ENCODE data around the gene SLC3A2. TPM values are rescaled to one million over a fixed set of nuclear protein-coding genes. Genes with fewer than 3 reads are reported as not detected.
A peak's percentile ranks its signal among the peaks of the same experiment; 100 is the strongest.

SLC3A2 gene
- total RNA-seq, 1 experiment from 2014 or later: 340 TPM

DNA sequence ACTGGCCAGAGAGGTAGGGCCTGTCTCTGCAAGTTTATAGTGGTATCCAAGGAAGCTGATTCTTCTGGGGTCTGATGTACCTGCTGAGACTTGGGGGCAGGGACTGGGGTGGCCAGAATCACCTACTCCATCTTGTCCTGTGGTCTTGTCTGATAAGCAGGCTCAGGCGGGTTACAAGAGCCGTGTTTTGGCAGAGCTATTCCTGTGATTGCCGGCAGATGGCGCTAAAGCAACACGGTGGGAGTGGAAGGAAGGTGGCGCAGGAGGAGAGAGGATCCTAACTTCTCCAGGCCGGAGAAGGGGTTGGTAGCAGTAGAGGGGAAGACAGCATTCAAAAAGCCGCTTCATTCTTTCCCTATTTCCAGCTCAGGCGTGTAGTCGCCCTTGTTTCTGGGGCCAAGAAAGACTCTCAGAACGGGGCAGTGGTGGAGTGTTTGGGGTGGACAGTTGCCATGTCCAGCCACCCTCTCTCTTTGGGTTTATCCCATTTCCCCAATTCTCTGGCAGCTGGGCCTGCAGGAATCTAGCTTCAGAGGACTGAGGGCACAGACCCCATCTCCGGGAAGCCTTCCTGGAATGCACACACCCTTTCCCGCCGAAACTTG lies 25.3 kb downstream of the SLC3A2 start:
- Histone ChIP-seq H3K36me3 (replicated peaks; ENCODE audit: control insufficient read depth, insufficient read depth, low read length) (no peaks in the 10 kb centered on the region), H3K27me3 (ENCODE audit: control insufficient read depth, insufficient read depth, low read length) (peaks cover 3% of the 10 kb centered on the region; the same call in 1 of the 2 replicates), H3K4me3 (ENCODE audit: insufficient read depth, low read depth, low read length) (no peak overlapping the region)
- DNase-seq: peak; percentile 91

DNA sequence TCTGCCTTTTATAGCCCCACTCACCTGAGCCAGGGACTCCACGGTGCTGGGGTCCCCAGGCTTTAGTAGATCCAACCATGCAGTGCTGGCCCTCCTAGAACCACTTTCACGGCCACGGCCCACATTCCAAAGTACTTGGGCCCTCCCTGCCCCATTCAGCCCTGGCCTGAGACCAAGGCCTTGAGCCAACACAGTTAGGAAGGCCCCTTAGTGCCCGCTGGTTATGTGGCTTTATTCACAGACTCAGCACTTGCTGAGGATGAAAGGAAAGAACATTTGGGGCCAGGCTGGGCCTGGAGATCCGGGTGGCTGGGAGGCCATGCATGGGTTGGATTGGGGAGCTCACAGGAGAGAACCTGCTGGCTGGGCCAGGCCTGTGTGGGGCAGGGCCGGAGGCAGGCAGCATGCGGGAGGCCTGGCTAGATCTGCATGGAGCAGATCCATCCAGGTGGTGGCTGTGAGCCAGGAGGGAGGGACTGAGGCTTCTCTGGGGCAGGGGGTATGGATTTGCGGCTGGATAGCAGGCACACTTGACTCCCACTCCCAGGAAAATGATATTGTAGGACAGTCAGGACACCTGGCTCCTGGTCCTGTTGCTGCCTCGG lies 27.9 kb downstream of the SLC3A2 start:
- no peak overlapping the region for H3K4me3 ChIP-seq (ENCODE audit: insufficient read depth, low read depth, low read length)
- no peaks in the 10 kb centered on the region for H3K36me3 ChIP-seq (replicated peaks; ENCODE audit: control insufficient read depth, insufficient read depth, low read length)
- peaks cover 3% of the 10 kb centered on the region; the same call in 1 of the 2 replicates for H3K27me3 ChIP-seq (ENCODE audit: control insufficient read depth, insufficient read depth, low read length)
- DNase-seq: no peak

DNA sequence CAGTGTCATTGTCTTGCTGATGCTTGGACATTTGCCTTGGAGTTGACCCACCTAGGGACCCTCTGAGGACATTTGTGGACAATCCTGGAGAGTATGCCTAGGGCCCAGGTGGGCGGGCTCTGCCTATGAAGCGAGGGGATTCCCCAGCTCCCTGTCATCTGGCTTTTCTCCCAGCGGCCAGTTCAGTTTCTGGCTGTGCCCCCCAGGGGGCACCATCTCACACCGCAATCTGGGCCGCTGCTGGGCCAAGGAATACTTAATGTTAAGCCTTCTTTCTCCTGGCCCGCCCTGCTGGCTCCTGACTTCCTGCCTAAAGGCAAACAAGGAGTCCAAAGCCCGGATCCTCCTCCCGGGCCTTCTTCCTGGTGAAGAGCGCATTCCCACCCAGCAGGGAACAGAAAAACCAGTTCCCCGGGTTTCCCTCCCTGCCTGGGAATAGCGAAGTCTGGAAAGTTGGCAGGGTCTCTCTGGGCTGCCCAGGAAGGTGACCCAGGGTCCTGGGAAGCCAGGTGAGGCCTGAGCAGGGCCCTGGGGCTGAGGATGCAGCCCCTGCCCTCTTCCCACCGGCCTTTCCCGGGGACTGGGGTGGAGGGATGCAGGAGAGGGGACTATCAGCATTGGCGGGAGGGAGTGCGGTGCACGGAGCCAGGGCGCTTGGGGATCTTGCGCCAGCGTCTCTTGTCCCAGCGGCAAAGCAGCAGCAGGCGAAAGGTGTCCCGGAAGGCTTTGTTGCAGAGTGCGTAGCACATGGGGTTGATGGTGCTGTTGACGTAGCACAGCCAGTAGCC lies 28.6 kb downstream of the SLC3A2 start:
- Histone ChIP-seq H3K36me3 (replicated peaks; ENCODE audit: control insufficient read depth, insufficient read depth, low read length) (no peaks in the 10 kb centered on the region), H3K27me3 (ENCODE audit: control insufficient read depth, insufficient read depth, low read length) (peaks cover 3% of the 10 kb centered on the region; the same call in 1 of the 2 replicates), H3K4me3 (ENCODE audit: insufficient read depth, low read depth, low read length) (no peak overlapping the region; the same call in 1 of the 2 replicates)
- DNase-seq: peak; percentile 95

DNA sequence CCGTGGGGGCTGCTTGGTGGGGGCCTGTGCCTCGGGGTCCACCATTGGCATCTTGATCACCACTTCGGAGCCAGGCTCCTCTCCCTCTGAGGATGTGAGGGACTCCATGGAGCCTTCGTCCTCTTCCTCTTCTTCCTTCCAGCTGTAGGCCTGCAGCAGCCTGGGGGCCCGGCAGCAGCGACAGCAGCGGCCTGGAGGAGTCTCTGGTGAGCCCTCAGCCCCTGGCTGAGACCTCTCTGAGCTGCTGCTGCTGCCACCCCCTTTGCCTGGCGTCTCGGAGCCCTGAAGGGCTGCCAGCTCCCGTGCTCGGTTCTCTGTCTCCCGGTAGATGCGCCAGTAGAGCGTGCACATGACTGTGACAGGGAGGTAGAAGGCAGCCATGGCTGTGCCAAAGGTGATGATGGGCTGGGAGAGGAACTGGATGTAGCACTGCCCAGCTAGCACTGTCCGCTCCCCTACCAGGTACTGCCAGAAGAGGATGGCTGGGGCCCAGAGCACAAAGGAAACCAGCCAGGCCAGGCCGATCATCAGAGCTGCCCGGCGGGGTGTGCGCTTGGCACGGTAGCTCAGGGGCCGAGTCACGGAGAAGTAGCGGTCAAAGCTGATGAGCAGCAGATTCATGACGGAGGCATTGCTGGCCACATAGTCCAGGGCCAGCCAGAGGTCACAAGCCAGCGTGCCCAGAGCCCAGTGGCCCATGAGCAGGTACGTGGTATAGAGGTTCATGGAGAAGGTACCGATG lies 29.6 kb downstream of the SLC3A2 start:
- Histone ChIP-seq H3K36me3 (replicated peaks; ENCODE audit: control insufficient read depth, insufficient read depth, low read length) (no peaks in the 10 kb centered on the region), H3K27me3 (ENCODE audit: control insufficient read depth, insufficient read depth, low read length) (peaks cover 3% of the 10 kb centered on the region; the same call in 1 of the 2 replicates), H3K4me3 (ENCODE audit: insufficient read depth, low read depth, low read length) (no peak overlapping the region)
- peak; percentile 65 for DNase-seq

DNA sequence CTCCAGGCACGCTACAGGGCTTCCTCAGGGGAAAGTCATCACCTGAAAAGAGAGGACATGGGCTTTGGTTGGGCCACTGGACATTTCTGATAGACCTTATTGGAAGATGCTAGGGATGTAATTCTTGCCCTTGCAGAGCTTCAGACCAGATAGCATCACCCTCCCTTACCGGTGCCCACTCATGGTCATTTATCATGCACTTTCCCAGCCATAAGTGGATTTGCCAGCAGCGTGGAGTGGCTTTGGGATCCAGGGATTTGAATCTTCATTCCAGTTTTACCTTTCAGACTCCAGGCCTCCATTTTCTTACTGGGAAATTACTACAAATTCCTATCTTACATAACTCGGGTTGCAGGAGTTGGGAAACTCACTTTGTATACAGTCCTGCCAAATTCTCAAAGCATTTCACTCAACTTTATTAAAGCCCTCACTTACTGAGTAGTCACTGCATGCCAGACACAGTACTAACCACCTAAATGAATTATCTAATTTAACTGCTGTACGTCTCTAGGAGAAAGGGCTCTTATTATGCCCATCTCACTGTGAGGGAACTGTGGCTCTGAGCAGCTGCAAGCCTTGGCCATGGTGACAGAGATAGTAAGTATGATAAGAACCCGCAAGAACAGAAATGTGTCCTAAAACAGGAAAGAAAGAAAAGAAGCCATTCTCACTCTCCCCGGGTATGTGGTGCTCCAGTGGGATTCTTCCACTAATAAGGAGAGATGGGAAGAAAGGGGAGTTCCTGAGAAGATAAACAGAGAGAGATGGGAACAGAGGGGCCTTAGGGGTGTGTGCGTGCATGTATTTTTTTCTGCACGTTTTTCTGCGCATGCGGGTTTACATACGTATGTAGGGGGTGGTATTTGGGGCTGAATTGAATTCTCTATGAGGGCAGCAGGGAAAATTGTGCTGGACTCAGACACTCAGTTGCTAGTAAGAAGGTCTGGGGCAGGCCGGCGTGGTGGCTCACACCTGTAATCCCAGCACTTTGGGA lies 30.7 kb downstream of the SLC3A2 start:
- Histone ChIP-seq H3K4me3 (ENCODE audit: insufficient read depth, low read depth, low read length) (no peak overlapping the region), H3K27me3 (ENCODE audit: control insufficient read depth, insufficient read depth, low read length) (peaks cover 3% of the 10 kb centered on the region; the same call in 1 of the 2 replicates), H3K36me3 (replicated peaks; ENCODE audit: control insufficient read depth, insufficient read depth, low read length) (no peaks in the 10 kb centered on the region)
- no peak for DNase-seq

DNA sequence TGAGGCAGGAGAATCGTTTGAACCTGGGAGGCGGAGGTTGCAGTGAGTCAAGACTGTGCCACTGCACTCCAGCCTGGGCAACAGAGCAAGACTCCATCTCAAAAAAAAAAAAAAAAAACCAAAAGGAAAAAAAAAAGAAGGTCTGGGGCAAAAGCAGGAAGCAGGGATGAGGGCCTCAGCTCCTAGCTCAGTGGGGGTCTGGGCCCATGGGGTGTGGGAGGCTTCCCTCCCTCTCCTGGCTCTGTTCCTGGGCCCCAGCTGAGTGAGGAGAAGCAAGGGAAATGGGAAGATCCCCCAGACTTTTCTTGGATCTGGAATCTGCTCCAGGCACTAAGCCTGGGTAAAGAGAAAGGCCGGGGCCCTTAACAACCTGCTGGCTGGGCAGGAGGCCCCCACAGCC lies 31.6 kb downstream of the SLC3A2 start:
- peak; percentile 15 for DNase-seq
- H3K4me3 ChIP-seq (ENCODE audit: insufficient read depth, low read depth, low read length): no peak overlapping the region
- H3K27me3 ChIP-seq (ENCODE audit: control insufficient read depth, insufficient read depth, low read length): no peaks in the 10 kb centered on the region
- H3K36me3 ChIP-seq (replicated peaks; ENCODE audit: control insufficient read depth, insufficient read depth, low read length): no peaks in the 10 kb centered on the region

DNA sequence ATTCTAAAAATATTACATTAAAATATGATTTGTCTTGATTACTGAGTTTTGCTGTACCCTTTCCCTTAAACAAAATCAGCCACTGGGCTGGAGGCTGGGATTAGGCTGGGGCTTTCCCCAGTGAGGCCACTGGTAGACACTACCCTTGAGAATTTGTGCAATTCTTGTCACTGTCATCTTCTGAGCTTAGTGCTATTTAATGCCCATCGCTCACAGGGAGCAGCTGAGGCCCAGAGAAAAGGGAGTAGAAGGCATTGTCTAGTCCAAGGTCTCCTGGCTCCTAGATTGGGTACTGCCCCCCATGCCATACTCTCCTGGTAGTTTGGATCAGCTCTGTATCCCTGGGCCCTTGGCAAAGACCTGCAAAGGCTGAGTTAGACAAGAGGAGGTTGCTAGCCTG lies 33.7 kb downstream of the SLC3A2 start:
- DNase-seq: peak; percentile 3
- H3K4me3 ChIP-seq (ENCODE audit: insufficient read depth, low read depth, low read length): no peak overlapping the region
- H3K27me3 ChIP-seq (ENCODE audit: control insufficient read depth, insufficient read depth, low read length): no peaks in the 10 kb centered on the region
- H3K36me3 ChIP-seq (replicated peaks; ENCODE audit: control insufficient read depth, insufficient read depth, low read length): no peaks in the 10 kb centered on the region

DNA sequence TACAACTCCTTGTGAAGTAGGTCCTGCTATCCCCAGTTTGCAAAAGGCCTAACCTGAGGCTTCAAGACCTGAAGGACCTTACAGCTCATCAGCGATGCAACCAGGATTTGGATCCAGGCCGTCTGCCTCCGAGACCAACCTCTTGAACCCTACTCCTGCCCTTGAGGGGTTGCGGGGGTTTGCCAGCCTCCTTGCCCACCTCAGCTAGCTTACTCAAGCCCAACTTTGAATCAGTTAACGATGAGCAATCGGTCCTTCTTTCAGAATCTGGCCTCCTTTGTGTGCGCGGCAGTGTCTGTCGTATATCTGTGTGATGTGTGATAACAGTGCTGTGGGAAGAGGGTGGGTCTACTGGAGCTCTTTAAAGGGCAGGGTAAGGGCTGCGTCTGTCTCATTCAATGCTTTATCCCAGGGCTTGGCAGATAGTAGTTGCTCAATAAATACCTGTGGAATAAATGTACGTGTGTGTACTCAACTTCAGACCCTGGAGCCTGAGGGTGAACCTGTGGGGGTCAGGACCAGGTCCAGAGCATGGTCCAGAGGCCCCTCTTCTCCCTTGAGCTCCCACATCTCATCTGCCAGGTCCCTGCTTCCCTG lies 37.3 kb downstream of the SLC3A2 start:
- peak; percentile 4 for DNase-seq
- no peak overlapping the region for H3K4me3 ChIP-seq (ENCODE audit: insufficient read depth, low read depth, low read length)

DNA sequence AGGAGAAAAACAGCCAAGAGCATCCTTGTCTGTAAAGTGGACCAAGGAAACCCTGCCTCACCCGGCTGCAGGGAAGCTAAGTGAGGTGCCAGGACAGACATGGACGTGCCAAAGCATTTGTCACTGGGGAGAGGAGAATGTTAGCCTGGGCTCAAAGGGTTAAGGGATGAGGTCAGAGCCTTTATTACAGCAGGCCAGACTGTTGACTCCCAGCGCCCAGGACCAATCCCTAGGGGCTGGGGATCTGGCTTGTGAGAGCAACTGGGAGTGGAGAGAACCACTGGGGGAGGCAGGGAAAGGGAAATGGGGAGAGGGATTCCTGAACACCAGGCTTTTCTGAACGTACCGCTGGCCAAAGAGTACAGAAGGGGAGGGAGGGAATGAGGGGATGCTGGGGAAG lies 37.8 kb downstream of the SLC3A2 start:
- H3K36me3 ChIP-seq (replicated peaks; ENCODE audit: control insufficient read depth, insufficient read depth, low read length): no peaks in the 10 kb centered on the region
- DNase-seq: peak; percentile 59

More for the DNA sequence above, 37.3 kb downstream of the SLC3A2 start:
- peaks cover 13% of the 10 kb centered on the region for H3K27me3 ChIP-seq (ENCODE audit: control insufficient read depth, insufficient read depth, low read length)
- H3K36me3 ChIP-seq (replicated peaks; ENCODE audit: control insufficient read depth, insufficient read depth, low read length): no peaks in the 10 kb centered on the region

DNA sequence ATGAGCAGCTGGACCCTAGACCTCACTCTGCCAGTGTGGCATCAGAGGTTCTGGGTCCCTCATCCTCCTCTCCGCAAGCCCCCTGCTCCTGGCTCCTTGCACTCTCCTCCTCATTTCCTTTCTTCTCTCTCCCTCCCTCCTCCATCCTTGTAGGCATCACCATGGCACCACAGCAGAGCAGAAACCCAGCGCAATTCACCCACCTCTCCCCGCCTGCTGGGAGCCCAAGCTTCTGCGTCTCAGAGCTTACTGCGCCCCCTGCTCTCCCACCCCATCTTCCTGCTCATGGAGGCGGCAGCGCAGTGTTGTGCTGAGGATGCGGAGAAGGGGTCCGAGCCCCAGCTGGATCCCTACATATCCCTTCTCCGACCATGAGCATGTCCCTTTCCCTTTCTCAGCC lies 38.8 kb downstream of the SLC3A2 start:
- no peaks in the 10 kb centered on the region for H3K36me3 ChIP-seq (replicated peaks; ENCODE audit: control insufficient read depth, insufficient read depth, low read length)
- peaks cover 28% of the 10 kb centered on the region for H3K27me3 ChIP-seq (ENCODE audit: control insufficient read depth, insufficient read depth, low read length)
- DNase-seq: no peak
- H3K4me3 ChIP-seq (ENCODE audit: insufficient read depth, low read depth, low read length): no peak overlapping the region

More for the DNA sequence above, 37.8 kb downstream of the SLC3A2 start:
- Histone ChIP-seq H3K27me3 (ENCODE audit: control insufficient read depth, insufficient read depth, low read length) (peaks cover 18% of the 10 kb centered on the region), H3K4me3 (ENCODE audit: insufficient read depth, low read depth, low read length) (no peak overlapping the region)

DNA sequence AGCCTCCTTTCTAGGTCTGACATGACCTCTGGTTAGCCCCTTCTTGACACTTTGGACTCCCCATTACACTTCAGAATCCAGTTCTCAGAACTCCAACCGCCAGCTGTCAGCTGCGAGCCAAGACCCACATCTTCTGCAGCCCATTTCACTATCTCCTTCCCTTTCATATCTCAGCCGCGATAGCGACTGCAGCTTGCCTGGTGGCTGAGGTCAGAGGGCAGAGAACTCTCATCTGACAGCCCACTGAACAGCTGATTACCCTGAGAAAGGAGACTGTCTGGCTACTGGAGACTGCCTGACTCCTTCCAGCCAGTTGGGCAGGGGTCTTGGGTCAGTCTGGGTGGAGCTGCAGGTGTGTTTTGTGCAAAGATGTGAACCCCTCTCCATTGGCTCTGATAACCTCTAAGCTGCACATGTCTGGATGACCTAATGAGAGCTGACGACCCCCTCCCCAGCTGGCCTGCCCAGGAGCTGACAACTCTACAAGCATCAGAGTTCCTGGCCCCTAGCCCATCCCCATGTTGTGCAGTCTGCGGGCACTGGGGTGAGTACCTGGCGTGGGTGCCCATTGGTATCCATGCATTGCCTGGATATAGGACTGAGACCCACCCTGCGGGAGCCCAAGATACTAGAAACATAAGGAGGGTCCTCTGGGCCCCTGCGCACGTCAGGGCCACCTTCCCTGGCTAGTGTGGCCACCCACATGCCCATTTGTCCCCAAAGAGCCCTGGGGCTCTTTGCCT lies 39.4 kb downstream of the SLC3A2 start:
- peaks cover 28% of the 10 kb centered on the region for H3K27me3 ChIP-seq (ENCODE audit: control insufficient read depth, insufficient read depth, low read length)
- DNase-seq: peak; percentile 21
- no peak overlapping the region for H3K4me3 ChIP-seq (ENCODE audit: insufficient read depth, low read depth, low read length)
- H3K36me3 ChIP-seq (replicated peaks; ENCODE audit: control insufficient read depth, insufficient read depth, low read length): no peaks in the 10 kb centered on the region

DNA sequence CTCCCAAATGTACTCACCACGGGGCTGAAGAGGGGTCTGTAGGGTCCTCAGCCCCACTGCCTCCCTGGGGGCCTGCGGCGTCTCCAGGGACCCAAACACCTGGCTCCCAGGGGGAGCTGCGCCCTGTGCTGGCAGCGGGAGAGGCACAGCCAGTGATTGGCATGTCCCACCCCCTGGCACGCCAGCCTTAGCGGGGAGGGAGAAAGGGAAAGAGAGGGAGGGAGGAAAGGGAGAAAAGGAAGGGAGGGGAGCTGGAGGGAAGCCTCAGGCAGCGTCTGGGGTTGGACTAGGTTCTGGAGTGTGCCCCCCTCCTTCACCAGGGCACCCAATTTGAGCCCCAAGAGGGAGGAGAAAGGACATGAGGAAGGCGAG lies 40.5 kb downstream of the SLC3A2 start, which contains the start of gene CHRM1:
TSS of gene CHRM1 (minus strand) at position 163 of the 372 bp plus-strand sequence. CDS start 10,263 bp downstream, outside the sequence.
- Histone ChIP-seq H3K4me3 (ENCODE audit: insufficient read depth, low read depth, low read length) (no peak within 1 kb of the TSS), H3K36me3 (replicated peaks; ENCODE audit: control insufficient read depth, insufficient read depth, low read length) (no peaks in the 10 kb centered on the region), H3K27me3 (ENCODE audit: control insufficient read depth, insufficient read depth, low read length) (peaks cover 39% of the 10 kb centered on the region)
- no peak for DNase-seq

Data from H7 (cell line).